Raji (cell line): Measurements from ENCODE around the gene AEBP2.

Source experiments
- POLR2A ChIP-seq: IDR thresholded peaks from 2 replicates; pipeline ENCODE4 v1.6.1; 2011; ENCODE audit warnings: low read depth, low read length, control low read depth; ENCODE audit not compliant: insufficient read depth

AEBP2 gene

DNA sequence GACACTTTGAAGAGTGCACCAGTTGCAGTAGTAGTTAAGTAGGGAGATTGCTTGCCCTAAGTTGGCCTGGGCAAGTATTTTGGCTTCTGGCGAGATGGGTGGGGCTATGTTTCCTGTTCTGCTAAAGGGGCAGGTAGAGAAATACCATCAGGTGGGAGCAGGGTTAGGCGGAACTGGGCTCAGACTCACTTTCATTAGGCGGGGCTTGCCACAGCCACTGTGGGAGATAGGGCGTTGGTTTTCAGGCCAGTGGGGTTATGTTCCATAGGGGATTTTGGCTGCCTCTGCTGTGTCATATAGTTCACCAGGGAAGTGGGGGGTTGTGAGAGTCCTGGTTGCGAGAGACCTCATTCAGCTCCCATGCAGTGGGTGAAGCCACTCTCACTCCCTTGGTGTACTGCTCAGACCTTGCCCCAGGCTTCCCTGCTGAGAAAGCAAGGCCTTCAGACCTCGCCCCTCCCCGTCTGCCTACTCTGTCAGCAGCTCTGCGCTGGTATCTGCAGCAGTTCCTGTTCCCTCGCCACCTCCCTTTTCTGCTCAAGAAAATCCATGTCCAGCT is 43.3 kb downstream of the AEBP2 start:
- no peak for TF ChIP-seq POLR2A

DNA sequence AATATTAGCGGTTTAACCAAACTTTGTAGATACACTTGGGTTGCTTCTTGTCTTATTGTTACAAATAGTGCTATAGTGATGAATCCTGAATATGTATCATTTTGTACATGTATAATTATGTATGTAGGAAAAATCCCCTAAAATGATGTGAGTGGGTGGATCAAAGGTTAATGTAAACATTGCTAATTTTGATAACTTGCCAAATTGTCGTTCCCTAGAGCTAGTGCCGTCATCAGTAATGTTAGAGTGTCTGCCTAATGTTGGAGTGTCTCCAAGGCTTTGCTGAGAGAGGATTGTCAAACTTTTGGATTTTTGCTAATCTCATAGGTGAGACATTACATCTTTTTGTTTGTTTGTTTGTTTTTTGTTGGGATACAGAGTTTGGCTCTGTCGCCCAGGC is 44.4 kb downstream of the AEBP2 start:
- no peak for TF ChIP-seq POLR2A

DNA sequence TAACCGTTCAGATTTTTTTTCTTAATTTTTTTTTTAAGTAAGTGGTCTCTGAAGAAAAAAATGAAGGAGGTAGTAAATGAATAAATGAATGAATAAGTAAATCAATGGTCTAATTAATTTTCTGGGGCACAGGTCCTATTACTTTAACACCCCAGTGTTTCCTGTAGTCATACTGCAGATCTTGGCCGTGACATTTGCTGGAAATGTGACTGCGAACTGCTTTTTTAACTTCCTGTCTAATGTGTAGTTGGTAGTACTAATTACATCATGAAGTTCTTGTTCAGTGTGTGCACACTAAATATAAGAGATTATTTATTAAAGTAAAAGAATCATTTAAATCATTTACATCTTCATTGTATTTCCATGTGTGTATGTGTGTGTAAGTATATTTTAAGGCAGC is 45.4 kb downstream of the AEBP2 start:
- no peak for TF ChIP-seq POLR2A

DNA sequence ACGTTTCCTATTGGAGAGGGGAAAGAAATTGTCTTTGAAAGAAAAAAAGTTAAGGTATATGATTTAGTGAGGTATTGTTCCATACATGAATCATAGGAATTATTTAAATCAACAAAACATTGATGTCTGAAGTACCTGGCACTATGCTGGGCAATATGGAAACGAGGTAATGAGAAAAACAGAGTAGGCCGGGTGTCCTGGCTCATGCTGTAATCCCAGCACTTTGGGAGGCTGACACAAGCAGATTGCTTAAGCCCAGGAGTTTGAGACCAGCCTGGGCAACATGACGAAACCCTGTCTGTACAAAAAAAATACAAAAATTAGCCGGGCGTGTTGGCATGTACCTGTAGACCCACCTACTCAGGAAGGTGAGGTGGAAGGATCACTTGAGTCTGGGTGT is 45.9 kb downstream of the AEBP2 start:
- TF ChIP-seq POLR2A = no peak

DNA sequence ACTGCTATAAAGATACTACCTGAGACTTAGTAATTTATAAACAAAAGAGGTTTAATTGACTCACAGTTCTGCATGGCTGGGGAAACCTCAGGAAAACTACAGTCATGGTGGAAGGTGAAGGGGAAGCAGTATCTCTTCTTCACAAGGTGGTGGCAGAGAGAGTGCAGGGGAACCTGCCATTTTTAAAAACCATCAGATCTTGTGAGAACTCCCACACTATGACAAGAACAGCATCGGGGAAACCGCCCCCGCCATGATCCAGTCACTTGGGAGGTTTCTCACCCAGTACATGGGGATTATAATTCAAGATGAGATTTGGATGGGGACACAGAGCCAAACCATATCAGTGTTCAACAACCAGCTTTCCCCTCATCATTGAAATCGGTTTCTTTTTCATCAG is 49.9 kb downstream of the AEBP2 start:
- TF ChIP-seq POLR2A = no peak

DNA sequence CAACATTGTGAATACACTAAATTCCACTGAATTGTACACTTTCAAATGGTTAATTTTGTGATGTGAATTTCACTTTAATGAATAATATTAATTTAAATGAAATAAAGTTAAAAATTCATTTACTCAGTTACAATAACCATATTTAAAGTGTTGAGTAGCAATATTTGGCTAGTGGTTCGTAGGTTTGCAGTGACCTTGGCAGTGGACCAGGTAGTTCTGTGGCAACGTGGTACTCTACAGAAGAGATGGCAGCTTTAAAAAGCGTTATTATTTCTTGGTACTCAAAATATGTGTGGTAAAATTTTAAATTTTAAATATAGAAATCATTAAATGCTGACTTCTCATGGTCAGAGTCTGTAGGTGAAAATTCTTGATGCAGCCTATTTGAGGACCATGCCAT is 51.6 kb downstream of the AEBP2 start:
- no peak for TF ChIP-seq POLR2A

DNA sequence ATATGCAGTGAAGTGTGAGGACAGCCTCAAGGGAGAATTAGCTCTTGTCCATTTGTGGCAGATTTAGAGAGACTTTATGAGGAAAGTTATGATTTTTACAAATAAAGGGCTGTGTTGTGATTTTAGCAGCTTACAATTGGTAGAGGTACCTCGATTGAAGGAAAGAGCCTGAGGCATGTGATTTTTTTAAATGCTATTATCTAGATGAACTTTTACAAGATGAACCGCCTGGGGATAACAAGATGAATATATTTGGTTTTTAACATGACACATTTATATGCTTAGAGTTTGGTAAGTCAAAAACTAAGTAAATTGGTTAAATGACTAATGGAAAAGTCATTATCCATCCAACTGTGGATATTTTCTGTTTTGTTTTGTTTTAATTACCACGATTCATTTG is 52.6 kb downstream of the AEBP2 start:
- TF ChIP-seq POLR2A = no peak

DNA sequence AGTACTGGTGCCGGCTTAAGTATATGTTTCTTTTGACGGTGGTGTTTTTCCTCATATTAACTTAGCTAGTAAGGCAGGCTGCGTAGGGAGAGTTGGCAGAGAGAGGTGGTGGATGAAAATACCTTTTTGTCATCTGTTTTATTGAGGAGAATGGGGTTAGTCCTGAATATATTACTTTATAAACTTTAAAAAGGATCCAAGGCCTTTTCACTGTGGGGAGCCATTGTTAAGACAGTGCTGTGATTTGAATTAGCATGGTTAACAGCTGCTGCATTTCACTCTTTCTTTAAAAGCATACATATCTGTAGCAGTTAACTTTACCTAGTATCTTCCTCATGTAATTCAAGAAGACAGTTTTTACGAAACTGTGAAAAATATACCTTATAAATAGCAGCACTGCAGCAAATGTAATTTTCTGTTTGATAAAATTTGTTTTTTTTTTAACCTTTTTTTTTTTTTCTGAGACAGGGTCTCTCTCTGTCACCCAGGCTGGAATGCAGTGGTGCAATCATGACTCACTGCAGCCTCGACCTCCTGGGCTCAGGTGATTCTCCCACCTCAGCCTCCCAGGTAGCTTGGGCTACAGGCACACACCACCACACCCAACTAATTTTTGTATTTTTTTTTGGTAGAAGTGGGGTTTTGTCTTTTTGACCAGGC is 57.1 kb downstream of the AEBP2 start:
- no peak for TF ChIP-seq POLR2A

DNA sequence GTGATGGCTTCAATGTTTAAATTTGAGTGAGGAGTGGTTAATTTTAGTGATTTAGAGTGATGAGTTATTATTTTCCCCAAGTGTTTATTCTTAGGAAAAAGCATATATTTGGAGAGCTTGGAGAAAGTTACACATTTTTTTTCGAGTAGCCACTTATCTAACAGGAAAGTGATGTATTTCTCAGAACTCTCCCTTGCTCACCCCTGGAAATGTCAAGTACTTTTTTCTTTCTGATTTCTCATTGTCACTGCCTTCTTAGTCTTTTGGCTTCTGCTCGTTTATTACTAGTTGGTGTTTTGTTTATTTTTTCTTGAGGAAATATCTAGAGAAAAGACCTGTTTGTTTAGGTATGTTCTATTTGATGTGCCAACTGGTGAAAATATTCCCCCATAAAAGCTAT is 58.8 kb downstream of the AEBP2 start:
- no peak for TF ChIP-seq POLR2A

DNA sequence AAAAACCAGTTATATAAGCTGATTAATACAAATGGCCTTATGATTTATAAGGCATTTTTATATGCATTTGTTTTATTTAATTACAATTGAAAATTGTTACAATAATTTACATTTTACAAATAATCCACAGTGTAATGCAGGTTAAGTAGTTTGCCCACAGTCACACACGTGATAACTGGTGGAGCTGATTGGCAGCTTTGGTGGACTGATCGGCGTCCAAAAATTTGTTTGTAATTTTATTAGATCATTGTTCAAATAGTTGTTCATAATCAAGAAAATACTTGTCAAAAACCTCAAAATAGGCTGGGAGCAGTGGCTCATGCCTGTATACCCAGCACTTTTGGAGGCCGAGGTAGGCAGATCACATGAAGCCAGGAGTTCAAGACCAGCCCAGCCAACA is 59.7 kb downstream of the AEBP2 start:
- no peak for TF ChIP-seq POLR2A

DNA sequence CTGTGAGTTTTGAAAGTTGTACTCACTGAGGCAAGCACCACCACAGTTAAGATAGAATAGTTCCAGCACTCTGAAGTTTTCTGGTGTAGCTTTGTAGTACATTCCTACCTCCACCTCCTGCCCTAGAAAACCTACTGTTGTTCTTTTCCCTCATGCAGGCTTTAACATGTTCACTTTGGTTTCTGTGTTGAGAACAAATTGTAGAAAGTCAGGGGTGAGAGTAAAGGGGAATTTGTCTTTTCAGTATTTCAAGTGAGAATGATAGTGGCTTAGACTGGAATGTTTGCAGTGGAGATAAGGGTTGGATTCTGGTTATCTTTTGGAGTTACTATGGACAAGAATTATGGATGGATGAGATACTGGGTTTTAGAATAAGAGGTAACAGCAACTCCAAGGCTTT is 67.2 kb downstream of the AEBP2 start:
- TF ChIP-seq POLR2A = no peak

DNA sequence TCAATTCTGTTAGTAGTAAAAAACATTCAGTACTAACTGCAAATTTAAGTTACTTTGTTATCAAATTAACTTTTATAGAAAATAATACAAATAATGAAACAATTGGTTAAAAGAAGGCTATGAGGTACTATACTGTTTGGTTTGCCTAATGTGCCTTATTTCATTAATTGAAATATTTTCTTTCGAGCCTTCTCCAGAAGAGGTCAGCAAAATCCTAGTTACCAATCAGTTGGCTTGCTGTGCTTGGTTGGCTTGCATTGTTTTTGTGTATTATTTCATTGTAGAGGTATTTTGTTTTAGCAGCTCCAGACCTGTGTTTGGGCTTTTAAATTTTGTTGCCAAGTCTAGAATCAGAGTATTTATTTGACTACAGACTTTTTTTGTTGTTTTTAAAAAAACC is 68.5 kb downstream of the AEBP2 start:
- TF ChIP-seq POLR2A = no peak

DNA sequence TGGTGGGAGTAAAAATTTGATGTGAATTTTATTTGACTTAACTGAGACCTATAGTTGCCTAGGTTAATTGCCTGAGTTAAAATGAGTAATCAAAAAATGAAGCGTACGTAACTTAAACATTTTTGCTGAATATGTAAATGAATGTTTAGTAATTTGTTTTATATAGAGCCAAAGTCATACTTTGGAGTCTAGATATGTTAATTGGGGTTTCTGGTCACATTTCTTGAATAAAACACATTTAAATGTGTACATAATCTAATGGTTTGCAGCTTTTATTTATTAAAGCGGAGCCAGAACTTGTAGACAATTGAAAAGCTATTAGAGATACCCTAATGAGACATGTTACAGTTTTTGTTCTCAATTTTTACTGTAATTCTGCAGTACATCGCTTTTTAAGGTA is 71.2 kb downstream of the AEBP2 start:
- TF ChIP-seq POLR2A = no peak

DNA sequence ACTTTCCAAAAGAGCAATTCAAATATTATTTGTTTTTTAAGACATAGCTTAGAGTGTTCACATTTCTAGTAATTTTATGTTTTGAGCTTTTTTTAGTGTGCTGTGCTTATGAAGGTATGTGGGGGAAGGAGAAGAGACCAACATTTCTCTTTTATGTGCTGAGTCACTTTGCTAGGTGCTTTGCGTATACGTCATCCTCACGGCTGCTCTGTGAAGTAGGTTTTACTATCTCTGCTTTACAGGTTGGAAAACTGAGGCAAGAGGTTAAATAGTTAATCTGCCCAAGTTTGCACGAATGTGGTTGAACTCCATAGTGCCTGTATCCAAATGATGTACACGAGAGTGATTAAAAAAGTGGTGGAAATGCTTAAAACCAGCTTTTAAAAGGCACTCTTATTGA is 75.9 kb downstream of the AEBP2 start:
- no peak for TF ChIP-seq POLR2A

DNA sequence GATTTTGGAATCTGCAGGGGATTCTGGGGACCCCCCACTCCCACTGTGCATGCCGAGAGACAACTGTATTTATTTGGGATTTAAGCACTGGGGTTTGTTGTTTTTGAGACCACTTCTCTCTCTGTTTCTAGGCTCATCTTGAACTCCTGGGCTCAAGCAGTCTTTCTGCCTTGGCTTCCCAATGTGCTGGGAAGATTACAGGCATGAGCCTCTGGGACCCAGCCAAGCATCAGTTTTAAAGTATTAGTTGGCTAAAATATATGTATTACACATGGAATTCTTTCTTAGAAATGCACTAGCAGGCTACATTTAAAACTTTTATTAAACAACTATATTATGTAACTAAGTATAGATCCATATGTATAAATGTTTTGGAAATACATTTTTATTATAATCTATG is 78.3 kb downstream of the AEBP2 start:
- no peak for TF ChIP-seq POLR2A

DNA sequence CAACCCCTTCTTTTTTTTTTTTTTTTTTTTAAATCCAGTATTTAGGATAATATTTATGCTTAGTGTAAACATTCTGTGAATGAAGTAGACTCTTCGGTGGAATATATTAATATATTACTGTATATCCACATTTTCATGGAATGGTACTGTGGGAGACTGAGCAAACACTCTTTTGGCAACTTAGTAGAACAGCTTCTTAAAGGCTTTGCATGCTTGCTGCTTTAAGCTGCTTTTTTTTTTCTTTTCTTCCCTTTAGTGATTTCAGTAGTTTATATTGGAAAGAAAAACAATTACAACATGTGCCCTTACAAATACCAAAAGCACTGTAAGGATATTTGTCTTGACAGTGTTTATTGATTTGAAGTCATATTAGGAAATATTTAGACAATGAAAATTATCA is 78.9 kb downstream of the AEBP2 start:
- TF ChIP-seq POLR2A = no peak
